Measurements from ENCODE around the gene AOPEP.

AOPEP gene

GRCh38 chr9:94806307-94806893, 79.9 kb downstream of the AOPEP start:
- no peak for TF ChIP-seq CTCF (conservative IDR thresholded peaks at IDR 0.05)
- no peak overlapping the region for H3K27ac ChIP-seq

GRCh38 chr9:94807556-94807955, 81.1 kb downstream of the AOPEP start:
- no peak for TF ChIP-seq CTCF (conservative IDR thresholded peaks at IDR 0.05)
- no peak overlapping the region for H3K27ac ChIP-seq

- no peak for TF ChIP-seq CTCF (conservative IDR thresholded peaks at IDR 0.05)
- H3K27ac ChIP-seq: no peak overlapping the region
These were observed 82.6 kb downstream of the AOPEP start for GRCh38 chr9:94808926-94809700.

GRCh38 chr9:94809778-94810177, 83.3 kb downstream of the AOPEP start:
- no peak for TF ChIP-seq CTCF (conservative IDR thresholded peaks at IDR 0.05)
- no peak overlapping the region for H3K27ac ChIP-seq

- no peak for TF ChIP-seq CTCF (conservative IDR thresholded peaks at IDR 0.05)
- H3K27ac ChIP-seq: no peak overlapping the region
These were observed 84.6 kb downstream of the AOPEP start for GRCh38 chr9:94811074-94811473.

- no peak overlapping the region for H3K27ac ChIP-seq
- no peak for TF ChIP-seq CTCF (conservative IDR thresholded peaks at IDR 0.05)
These were observed 85.8 kb downstream of the AOPEP start for GRCh38 chr9:94812343-94812742.

- no peak for TF ChIP-seq CTCF (conservative IDR thresholded peaks at IDR 0.05)
These were observed 86.9 kb downstream of the AOPEP start for GRCh38 chr9:94813379-94813778.

More at GRCh38 chr9:94813379-94813778, 86.9 kb downstream of the AOPEP start:
- H3K27ac ChIP-seq: no peak overlapping the region
